Osteoblast (primary cell): ENCODE measurements around the gene CAGE1. TPM values are rescaled to one million over a fixed set of nuclear protein-coding genes. Genes with fewer than 3 reads are reported as not detected.

Experiments
- DNase-seq: peaks from one replicate; pipeline ENCODE4 v3.0.0; 2011; ENCODE audit warnings: low spot score, mixed read lengths; ENCODE audit not compliant: insufficient read length; ENCODE audit errors: missing footprints
- H2AFZ ChIP-seq: 2 replicates; pipeline ENCODE4 v1.6.0; 2011; ENCODE audit warnings: mild to moderate bottlenecking, low read length
- H3K27ac ChIP-seq: 2 replicates; pipeline ENCODE4 v1.5.1; 2011; ENCODE audit warnings: mild to moderate bottlenecking, low read depth, low read length, moderate library complexity
- H3K27me3 ChIP-seq: 2 replicates; pipeline ENCODE4 v1.6.0; 2012; ENCODE audit warnings: mild to moderate bottlenecking, control low read depth, inconsistent platforms, low read length, moderate library complexity; ENCODE audit not compliant: insufficient read depth
- H3K36me3 ChIP-seq: 2 replicates; pipeline ENCODE4 v1.5.1; 2011; ENCODE audit warnings: mild to moderate bottlenecking, low read length, control low read depth, moderate library complexity; ENCODE audit not compliant: insufficient read depth
- H3K4me1 ChIP-seq: 2 replicates; pipeline ENCODE4 v1.5.1; 2011; ENCODE audit warnings: mild to moderate bottlenecking, low read length, control low read depth, moderate library complexity; ENCODE audit not compliant: insufficient read depth
- H3K4me2 ChIP-seq: 2 replicates; pipeline ENCODE4 v1.6.0; 2011; ENCODE audit warnings: mild to moderate bottlenecking, low read length; ENCODE audit not compliant: insufficient read depth
- H3K4me3 ChIP-seq: fragments of 200-600 bp; sonication (generic); 3 replicates; pipeline ENCODE4 v1.5.1; 2012; ENCODE audit warnings: mild to moderate bottlenecking, low read length, inconsistent platforms; ENCODE audit not compliant: insufficient read depth
- H3K79me2 ChIP-seq: 2 replicates; pipeline ENCODE4 v1.6.0; 2012; ENCODE audit warnings: mild to moderate bottlenecking, low read length, control low read depth, inconsistent platforms; ENCODE audit not compliant: insufficient read depth
- H3K9me3 ChIP-seq: 2 replicates; pipeline ENCODE4 v1.5.1; 2011; ENCODE audit warnings: low read depth, low read length, control low read depth
- H4K20me1 ChIP-seq: 2 replicates; pipeline ENCODE4 v1.6.0; 2012; ENCODE audit warnings: mild to moderate bottlenecking, low read length, control low read depth; ENCODE audit not compliant: insufficient read depth
- total RNA-seq: library from RNA; depleted of rRNA; stranded (reverse); fragments of >200 nt; gene quantifications from 2 replicates; pipeline ENCODE4 v1.2.3, GENCODE V29; 2012
- TF ChIP-seq, protein P1 (sequence below): IDR thresholded peaks from 2 replicates; pipeline ENCODE4 v1.5.1; 2011; ENCODE audit warnings: mild to moderate bottlenecking, low read depth, low read length, moderate library complexity; ENCODE audit errors: extremely low read depth

The CAGE1 gene
- total RNA-seq, 1 donor: under 0.01 TPM

- no peak for DNase-seq
- Histone ChIP-seq H3K4me2 (no peak overlapping the region), H3K9me3 (no peaks in the 10 kb centered on the region), H3K79me2 (peaks cover 18% of the 10 kb centered on the region), H3K27me3 (no peaks in the 10 kb centered on the region), H3K27ac (no peak overlapping the region), H3K4me1 (no peaks in the 10 kb centered on the region), H3K4me3 (no peak overlapping the region), H3K36me3 (peaks cover 93% of the 10 kb centered on the region), H4K20me1 (peaks cover 5% of the 10 kb centered on the region), H2AFZ (no peak overlapping the region)
- TF ChIP-seq, protein P1, sequence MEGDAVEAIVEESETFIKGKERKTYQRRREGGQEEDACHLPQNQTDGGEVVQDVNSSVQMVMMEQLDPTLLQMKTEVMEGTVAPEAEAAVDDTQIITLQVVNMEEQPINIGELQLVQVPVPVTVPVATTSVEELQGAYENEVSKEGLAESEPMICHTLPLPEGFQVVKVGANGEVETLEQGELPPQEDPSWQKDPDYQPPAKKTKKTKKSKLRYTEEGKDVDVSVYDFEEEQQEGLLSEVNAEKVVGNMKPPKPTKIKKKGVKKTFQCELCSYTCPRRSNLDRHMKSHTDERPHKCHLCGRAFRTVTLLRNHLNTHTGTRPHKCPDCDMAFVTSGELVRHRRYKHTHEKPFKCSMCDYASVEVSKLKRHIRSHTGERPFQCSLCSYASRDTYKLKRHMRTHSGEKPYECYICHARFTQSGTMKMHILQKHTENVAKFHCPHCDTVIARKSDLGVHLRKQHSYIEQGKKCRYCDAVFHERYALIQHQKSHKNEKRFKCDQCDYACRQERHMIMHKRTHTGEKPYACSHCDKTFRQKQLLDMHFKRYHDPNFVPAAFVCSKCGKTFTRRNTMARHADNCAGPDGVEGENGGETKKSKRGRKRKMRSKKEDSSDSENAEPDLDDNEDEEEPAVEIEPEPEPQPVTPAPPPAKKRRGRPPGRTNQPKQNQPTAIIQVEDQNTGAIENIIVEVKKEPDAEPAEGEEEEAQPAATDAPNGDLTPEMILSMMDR: no peak
Measured at GRCh38 chr6:7295916-7296315, 93.6 kb downstream of the CAGE1 start.

GRCh38 chr6:7292596-7293255 is 96.8 kb downstream of the CAGE1 start:
- TF ChIP-seq, protein P1: no peak
- Histone ChIP-seq H3K9me3 (no peaks in the 10 kb centered on the region), H3K27ac (no peak overlapping the region), H3K4me1 (no peaks in the 10 kb centered on the region), H3K79me2 (peaks cover 7% of the 10 kb centered on the region), H3K4me2 (no peak overlapping the region), H4K20me1 (peaks cover 5% of the 10 kb centered on the region), H2AFZ (no peak overlapping the region), H3K36me3 (peaks cover 93% of the 10 kb centered on the region), H3K4me3 (no peak overlapping the region), H3K27me3 (no peaks in the 10 kb centered on the region)
- DNase-seq: no peak

DNA sequence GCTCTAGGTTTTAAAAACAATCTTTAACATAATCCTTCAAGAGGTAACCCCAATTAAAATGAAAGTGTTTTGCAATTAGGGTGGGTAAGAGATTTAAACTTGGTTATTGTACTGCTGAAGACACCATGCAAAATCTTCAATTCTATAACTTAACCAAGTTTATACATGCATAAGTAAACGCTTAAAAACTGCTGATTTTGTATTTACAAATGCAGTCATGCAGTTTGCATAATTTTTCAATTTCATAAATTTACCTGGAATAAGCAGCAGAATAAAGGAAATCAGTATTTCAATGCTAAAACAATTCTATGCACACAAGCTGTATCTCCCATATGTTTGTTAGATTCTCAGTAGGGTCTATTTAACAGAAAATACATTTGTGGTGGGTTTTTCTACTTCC is 99.5 kb downstream of the CAGE1 start:
- DNase-seq: no peak
- Histone ChIP-seq H3K4me2 (no peak overlapping the region), H3K27me3 (no peaks in the 10 kb centered on the region), H3K36me3 (peaks cover 95% of the 10 kb centered on the region), H3K4me1 (no peaks in the 10 kb centered on the region), H3K4me3 (no peak overlapping the region), H3K27ac (no peak overlapping the region), H3K9me3 (no peaks in the 10 kb centered on the region), H4K20me1 (peaks cover under 1% of the 10 kb centered on the region), H3K79me2 (peaks cover 2% of the 10 kb centered on the region), H2AFZ (no peak overlapping the region)
- TF ChIP-seq, protein P1: no peak

GRCh38 chr6:7285416-7285815 is 104.1 kb downstream of the CAGE1 start:
- DNase-seq: no peak
- H2AFZ ChIP-seq: no peak overlapping the region
- no peaks in the 10 kb centered on the region for H3K79me2 ChIP-seq
- no peak overlapping the region for H3K4me3 ChIP-seq
- no peak overlapping the region for H3K4me2 ChIP-seq
- H3K27ac ChIP-seq: no peak overlapping the region
- no peaks in the 10 kb centered on the region for H3K4me1 ChIP-seq
- no peaks in the 10 kb centered on the region for H3K27me3 ChIP-seq
- H3K36me3 ChIP-seq: peaks cover 60% of the 10 kb centered on the region
- peaks cover 3% of the 10 kb centered on the region for H4K20me1 ChIP-seq
- TF ChIP-seq, protein P1: no peak
- no peaks in the 10 kb centered on the region for H3K9me3 ChIP-seq
